SK-MEL-5 (cell line): ENCODE results near the gene NUDT17. TPM values are rescaled to one million over a fixed set of nuclear protein-coding genes. Genes with fewer than 3 reads are reported as not detected.
A peak's percentile ranks its signal among the peaks of the same experiment; 100 is the strongest.

Experiments used
- DNase-seq: peaks from one replicate; pipeline ENCODE4 v3.0.0-alpha.2; 2016; ENCODE audit warnings: low read depth, low spot score
- in situ Hi-C: cut with HindIII; loops from 2 replicates; pipeline ENCODE4 v1.10.0; 2016; ENCODE audit warnings: low sequenced_read_pairs, high pct_unique_total_duplicates, low pct_unique_long_range_greater_than_20kb
- total RNA-seq: library from RNA; depleted of rRNA; stranded (reverse); fragments of >200 nt; shearing (Covaris generic); gene quantifications from 2 replicates; pipeline ENCODE4 v1.2.3, GENCODE V29; 2014

NUDT17 gene
- total RNA-seq, 1 experiment from 2014 or later = 15.5 TPM

DNA sequence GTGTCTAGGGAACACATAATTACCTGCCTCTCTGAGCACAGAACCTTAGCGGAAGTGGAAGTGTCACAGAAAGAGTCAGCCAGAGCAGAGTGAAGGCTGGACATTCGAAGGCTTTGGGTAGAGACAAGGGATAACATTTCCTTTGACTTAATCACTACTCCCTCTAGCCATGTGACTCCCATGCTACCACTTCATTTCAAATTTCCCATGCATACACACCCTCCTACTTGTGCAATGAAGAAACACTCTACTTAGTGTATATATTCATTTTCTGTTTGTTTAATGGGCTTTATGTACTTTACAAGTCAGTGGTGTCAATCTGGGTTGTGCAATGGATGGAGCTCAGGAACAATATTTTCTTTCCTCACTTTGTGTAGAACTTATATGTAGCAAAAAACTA lies 33.3 kb downstream of the NUDT17 start:
- DNase-seq = no peak
- in situ Hi-C loops = no loop called here

DNA sequence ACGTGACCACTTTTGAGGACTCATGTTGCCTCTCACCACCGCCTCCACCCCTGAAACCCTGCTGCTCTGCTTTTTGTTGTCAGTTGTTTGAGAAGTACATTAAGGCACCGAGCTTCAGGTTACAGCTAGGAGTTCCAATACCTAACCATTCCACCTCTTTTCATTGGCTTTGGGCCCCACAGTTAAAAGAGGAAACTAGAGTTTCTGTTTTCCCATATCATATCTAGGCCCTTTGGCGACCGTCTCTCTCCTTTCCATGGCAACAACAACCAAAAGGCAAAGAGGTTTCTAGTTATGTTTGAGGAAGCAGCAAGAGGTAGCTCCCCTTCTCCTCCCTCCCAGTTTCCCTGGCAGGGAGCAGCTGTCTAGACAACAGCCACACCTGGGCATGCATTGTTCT lies 34.3 kb downstream of the NUDT17 start:
- in situ Hi-C loops = no loop called here
- no peak for DNase-seq

DNA sequence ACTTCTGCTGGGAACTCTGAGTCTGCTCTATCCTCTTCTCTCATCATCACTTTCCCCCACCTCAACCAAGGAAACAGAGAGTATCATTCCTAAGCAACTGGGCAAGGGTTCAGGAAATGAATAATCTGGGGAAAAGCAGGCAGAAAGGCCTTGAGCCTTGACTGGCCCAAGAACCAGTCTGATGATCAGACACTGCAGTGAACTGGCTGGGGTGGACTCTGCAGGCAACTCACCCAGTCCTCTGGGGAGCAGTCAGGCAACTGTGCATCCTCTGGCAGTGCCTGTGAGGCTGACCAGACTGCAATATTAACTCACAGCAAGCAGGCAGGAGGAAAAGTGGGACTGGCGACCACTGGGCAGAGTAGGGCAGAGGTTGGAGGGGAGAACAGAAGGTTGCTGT lies 39.2 kb downstream of the NUDT17 start:
- DNase-seq = no peak
- in situ Hi-C loops = no loop called here

DNA sequence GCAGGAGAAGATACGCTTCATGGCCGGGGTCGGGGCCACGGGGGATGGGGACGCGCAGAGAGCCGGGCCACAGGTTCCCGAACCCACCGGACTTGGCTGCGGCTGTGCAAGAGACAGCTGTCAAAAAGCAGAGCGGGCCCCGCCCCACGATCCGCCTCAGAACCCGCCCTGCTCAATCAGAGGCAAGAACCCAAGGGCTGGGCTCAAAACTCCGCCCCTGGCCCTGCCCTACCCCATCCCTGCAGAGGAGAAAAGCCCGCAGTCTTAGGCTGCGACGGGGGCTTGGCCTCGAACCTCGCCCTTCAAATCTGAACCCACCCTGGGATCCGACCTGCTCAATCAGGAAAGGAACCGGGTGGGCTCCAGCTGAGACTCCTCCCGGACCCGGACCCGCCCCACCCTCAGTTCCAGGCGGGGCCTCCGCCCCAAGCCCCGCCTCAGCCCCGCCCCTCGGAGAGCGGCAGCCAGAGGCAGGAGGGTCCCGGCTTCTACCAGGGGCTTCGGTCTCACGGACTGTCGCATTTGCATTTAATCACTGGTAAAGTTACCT lies 40.4 kb downstream of the NUDT17 start, which contains the start of gene ANKRD35:
ANKRD35 (minus strand) TSS at position 129 of the 550 bp plus-strand sequence; CDS start at position 21, 108 bp downstream.
- in situ Hi-C loops = no loop called here
- peak; percentile 86 for DNase-seq

GRCh38 chr1:145886390-145886789 lies 41.0 kb downstream of the NUDT17 start:
- no peak for DNase-seq

GRCh38 chr1:145886816-145887215 lies 41.4 kb downstream of the NUDT17 start:
- no peak for DNase-seq
- in situ Hi-C loops = no loop called here

More at GRCh38 chr1:145886390-145886789, 41.0 kb downstream of the NUDT17 start:
- in situ Hi-C loops = no loop called here

DNA sequence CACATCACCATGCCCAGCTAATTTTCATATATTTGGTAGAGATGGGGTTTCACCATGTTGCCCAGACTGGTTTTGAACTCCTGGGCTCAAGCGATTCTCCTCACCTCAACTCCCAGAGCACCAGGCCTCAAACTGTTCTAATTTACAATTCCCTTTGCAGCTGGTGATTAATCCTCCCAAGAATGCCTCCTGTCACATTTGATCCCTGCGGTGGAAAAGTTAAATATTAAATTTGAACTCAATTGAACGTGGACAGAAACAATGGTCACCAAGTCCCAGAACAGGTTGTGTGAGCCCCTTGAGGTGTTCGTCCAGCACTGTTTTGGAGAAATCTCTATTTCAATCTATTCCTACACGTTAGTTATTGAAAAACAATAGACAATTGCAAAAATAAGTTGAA lies 42.2 kb downstream of the NUDT17 start:
- in situ Hi-C loops = no loop called here
- DNase-seq = no peak

DNA sequence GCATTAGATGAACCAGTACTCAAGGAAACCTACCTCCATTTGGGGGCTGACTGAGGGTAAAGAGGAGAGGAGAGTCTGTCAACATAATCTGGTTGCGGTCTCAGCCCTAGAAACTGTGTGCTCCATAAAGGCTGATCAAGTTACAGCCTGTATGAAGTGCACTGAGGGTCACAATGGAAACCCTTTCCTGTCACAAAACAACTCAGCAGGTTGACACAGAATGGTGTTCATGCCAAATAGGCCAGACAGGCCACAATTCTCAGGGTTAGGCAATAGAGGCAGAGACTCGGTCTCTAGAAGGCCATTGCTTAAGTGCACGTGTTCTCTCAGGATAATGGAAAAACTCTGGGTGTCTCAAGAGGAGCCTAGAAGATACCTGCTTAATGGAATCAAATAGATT lies 44.3 kb downstream of the NUDT17 start:
- no peak for DNase-seq
- in situ Hi-C loops = no loop called here

- DNase-seq = peak; percentile 28
- in situ Hi-C loops = no loop called here
These were observed 45.7 kb downstream of the NUDT17 start for GRCh38 chr1:145891143-145891542.

DNA sequence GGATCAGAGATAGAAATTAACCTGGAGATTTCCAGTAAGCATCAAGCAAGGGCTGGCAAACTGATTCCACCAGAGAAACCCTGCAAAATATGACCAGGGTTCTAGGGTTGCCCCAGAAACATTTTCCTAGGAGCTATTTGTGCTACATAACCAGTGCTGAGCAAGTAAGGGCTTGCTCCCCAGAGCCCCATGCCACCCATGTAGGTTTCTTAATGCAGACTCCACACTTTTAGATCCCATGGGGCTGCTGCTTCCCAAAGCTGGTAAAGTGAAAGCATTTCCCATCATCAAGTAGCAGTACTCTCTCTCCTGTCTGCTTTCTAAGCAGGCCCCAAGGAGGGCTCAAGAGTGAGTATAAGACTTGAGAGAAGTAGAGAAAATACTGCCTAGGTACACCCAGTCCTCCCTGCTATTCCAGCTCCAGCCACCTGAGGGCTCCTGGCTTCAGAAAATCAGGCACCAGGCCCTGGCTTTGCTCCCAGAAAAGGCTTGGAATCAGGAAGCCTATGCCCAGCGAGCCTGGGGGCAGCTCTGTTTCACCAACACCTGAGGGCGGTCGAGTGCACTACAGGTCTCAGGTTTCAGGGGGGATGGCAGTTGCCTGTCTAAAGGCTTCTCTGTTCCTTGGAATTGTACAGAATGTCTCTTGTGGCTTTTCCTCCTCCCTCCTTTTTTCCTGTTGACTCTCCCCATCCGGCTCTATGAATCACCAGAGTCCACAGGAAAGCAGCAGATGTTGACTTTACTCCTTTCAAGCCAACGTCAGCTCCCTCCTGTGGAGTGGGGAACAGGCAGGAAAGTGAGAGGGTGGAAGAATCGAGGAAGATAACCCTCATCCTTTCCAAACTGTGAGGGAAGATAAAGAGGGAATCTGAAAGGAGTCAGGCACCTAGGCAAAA lies 46.4 kb downstream of the NUDT17 start:
- DNase-seq = peak; percentile 100
- in situ Hi-C loops = no loop called here

DNA sequence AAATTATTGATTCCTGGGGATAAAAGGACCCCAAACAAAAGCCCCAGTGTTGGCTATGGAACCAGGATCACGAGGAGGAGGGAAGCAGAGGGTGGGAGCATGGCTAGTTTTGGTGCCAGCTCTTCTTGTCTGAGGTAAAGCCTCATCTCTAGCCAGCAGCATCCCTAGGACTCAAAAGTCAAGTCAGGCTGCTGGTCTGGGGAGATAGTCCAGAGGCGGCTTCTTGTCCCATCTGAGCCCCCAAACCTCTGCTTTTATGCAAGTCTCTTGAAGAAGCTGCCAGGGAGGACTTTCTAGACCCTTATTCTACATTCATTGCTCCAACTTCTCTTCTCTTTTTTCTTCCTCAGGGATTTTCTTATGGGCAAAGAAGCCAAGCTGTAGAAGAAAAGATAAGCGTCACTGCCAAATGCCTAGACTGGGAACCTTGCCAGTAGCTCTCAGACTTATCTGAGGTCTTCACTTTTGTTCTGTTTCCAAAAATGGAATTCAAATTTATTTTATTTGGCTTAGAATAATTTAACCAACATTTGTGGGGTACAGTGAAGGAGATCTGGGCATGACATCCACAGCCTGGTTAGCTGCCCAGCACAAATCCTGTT lies 47.2 kb downstream of the NUDT17 start:
- in situ Hi-C loops = no loop called here
- no peak for DNase-seq

- DNase-seq = no peak
- in situ Hi-C loops = no loop called here
These were observed 48.1 kb downstream of the NUDT17 start for GRCh38 chr1:145893306-145894055.

DNA sequence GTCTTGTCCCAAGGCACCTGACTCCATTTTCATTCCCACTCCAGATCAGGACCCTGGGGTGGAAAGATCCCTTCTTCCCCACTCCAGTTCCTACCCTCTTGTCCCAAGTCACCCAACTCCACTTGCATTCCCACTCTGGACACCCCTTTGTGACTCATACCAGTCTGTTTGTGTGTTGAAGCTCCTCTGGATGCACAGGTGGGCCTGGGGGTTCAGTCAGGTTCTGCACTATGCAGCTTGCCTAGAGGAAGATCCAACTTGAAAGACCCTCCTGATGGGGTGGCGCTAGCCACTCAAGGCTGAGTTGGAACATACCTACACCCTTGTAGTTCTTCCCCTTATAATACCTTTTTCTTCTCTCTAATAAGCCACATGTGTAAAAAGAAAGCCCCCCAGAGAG lies 50.0 kb downstream of the NUDT17 start:
- DNase-seq = no peak
- in situ Hi-C loops = no loop called here

- in situ Hi-C loops = no loop called here
- peak; percentile 36 for DNase-seq
These were observed 52.5 kb downstream of the NUDT17 start for GRCh38 chr1:145897969-145898368.
